ENCODE data around the gene INPP5D. TPM values are rescaled to one million over a fixed set of nuclear protein-coding genes. Genes with fewer than 3 reads are reported as not detected.
"Not testable (repeated sequence)": the region's sequence is repeated elsewhere in the genome, so short reads cannot be mapped to it uniquely, and the experiment has no call there.

INPP5D gene
- polyA plus RNA-seq, 3 donors = 30.6 to 90.2 (median 54.8) TPM

GRCh38 chr2:233153146-233153798, 93.1 kb downstream of the INPP5D start:
- Mint-ChIP-seq H3K9me3 (peaks cover 0 to 2% (median 0%) of the 10 kb centered on the region in 7 donors), H3K36me3 (peaks cover 88 to 100% of the 10 kb centered on the region in 2 donors), H3K27me3 (ENCODE audit: low read depth in 3 of 3) (peaks cover 0 to 4% (median 0%) of the 10 kb centered on the region in 3 donors), H3K4me1 (peaks cover 4% of the 10 kb centered on the region), H3K4me3 (no peak overlapping the region), H3K27ac (peak overlapping the region in 6 of 7 donors; percentile 2 to 70 (median 29))
- Histone ChIP-seq H2AFZ (ENCODE audit: insufficient read depth, low read depth, low read length, poor library complexity, severe bottlenecking) (no peak overlapping the region), H4K20me1 (ENCODE audit: insufficient read depth, low read length) (peaks cover 53% of the 10 kb centered on the region), H3K4me3 (replicated peaks in 1 of 3; ENCODE audit: low read depth in 2 of 3, low read length in 3 of 3) (no peak overlapping the region), H3K79me2 (ENCODE audit: insufficient read depth, low read length) (peaks cover 7% of the 10 kb centered on the region), H3K36me3 (replicated peaks in 1 of 2; ENCODE audit: control insufficient read depth in 1 of 2, insufficient read depth in 2 of 2, low read length in 2 of 2) (peaks cover 91 to 98% of the 10 kb centered on the region in 2 donors), H3K4me2 (replicated peaks; ENCODE audit: extremely low read depth, low read length, poor library complexity, severe bottlenecking) (no peak overlapping the region), H3K9me3 (replicated peaks in 1 of 2; ENCODE audit: control insufficient read depth in 1 of 2, insufficient read depth in 1 of 2, low read length in 2 of 2) (no peaks in the 10 kb centered on the region), H3K27me3 (ENCODE audit: control insufficient read depth in 2 of 2, insufficient read depth in 2 of 2, low read length in 2 of 2) (no peaks in the 10 kb centered on the region), H3K27ac (ENCODE audit: low read depth in 1 of 2, low read length in 2 of 2) (peak overlapping the region in 1 of 2 donors; percentile 51), H3K9ac (ENCODE audit: insufficient read depth, low read length, poor library complexity, severe bottlenecking) (no peak overlapping the region), H3K4me1 (ENCODE audit: control insufficient read depth in 1 of 2, insufficient read depth in 2 of 2, low read length in 2 of 2) (no peaks in the 10 kb centered on the region)
- intact Hi-C loops (cut with micrococcal nuclease) = no loop called here
- WGBS (ENCODE audit: insufficient coverage) = 76% methylated on average over 5 of the region's 9 CpGs
- no peak for DNase-seq
- no peak for TF ChIP-seq CTCF (IDR thresholded peaks at IDR 0.05)

- Histone ChIP-seq H3K27me3 (ENCODE audit: control insufficient read depth in 2 of 2, insufficient read depth in 2 of 2, low read length in 2 of 2) (no peaks in the 10 kb centered on the region), H3K4me3 (replicated peaks in 1 of 3; ENCODE audit: low read depth in 2 of 3, low read length in 3 of 3) (no peak overlapping the region), H2AFZ (ENCODE audit: insufficient read depth, low read depth, low read length, poor library complexity, severe bottlenecking) (no peak overlapping the region), H3K9ac (ENCODE audit: insufficient read depth, low read length, poor library complexity, severe bottlenecking) (no peak overlapping the region), H3K27ac (ENCODE audit: low read depth in 1 of 2, low read length in 2 of 2) (peak overlapping the region in 1 of 2 donors; percentile 53), H3K9me3 (replicated peaks in 1 of 2; ENCODE audit: control insufficient read depth in 1 of 2, insufficient read depth in 1 of 2, low read length in 2 of 2) (no peaks in the 10 kb centered on the region), H4K20me1 (ENCODE audit: insufficient read depth, low read length) (peaks cover 28% of the 10 kb centered on the region), H3K4me2 (replicated peaks; ENCODE audit: extremely low read depth, low read length, poor library complexity, severe bottlenecking) (no peak overlapping the region), H3K79me2 (ENCODE audit: insufficient read depth, low read length) (no peaks in the 10 kb centered on the region), H3K4me1 (ENCODE audit: control insufficient read depth in 1 of 2, insufficient read depth in 2 of 2, low read length in 2 of 2) (no peaks in the 10 kb centered on the region), H3K36me3 (replicated peaks in 1 of 2; ENCODE audit: control insufficient read depth in 1 of 2, insufficient read depth in 2 of 2, low read length in 2 of 2) (peaks cover 89 to 98% of the 10 kb centered on the region in 2 donors)
- no peak for DNase-seq
- Mint-ChIP-seq H3K9me3 (peaks cover 0 to 2% (median 0%) of the 10 kb centered on the region in 7 donors), H3K4me3 (no peak overlapping the region), H3K4me1 (peaks cover 4% of the 10 kb centered on the region), H3K27me3 (ENCODE audit: low read depth in 3 of 3) (peaks cover 0 to 2% (median 0%) of the 10 kb centered on the region in 3 donors), H3K27ac (peak overlapping the region in 5 of 7 donors; percentile 10 to 73 (median 51)), H3K36me3 (peaks cover 85 to 98% of the 10 kb centered on the region in 2 donors)
- no peak for TF ChIP-seq CTCF (IDR thresholded peaks at IDR 0.05)
- 98% methylated on average over 4 of the region's 4 CpGs for WGBS (ENCODE audit: insufficient coverage)
- intact Hi-C loops (cut with micrococcal nuclease) = no loop called here
Observed at GRCh38 chr2:233156001-233156400, 95.9 kb downstream of the INPP5D start.

- H3K9ac ChIP-seq (ENCODE audit: insufficient read depth, low read length, poor library complexity, severe bottlenecking); intact Hi-C loops (cut with micrococcal nuclease); DNase-seq; H3K4me1 ChIP-seq (ENCODE audit: control insufficient read depth in 1 of 2, insufficient read depth in 2 of 2, low read length in 2 of 2); H3K4me3 ChIP-seq (replicated peaks in 1 of 3; ENCODE audit: low read depth in 2 of 3, low read length in 3 of 3); H3K9me3 ChIP-seq (replicated peaks in 1 of 2; ENCODE audit: control insufficient read depth in 1 of 2, insufficient read depth in 1 of 2, low read length in 2 of 2); H3K4me3 Mint-ChIP-seq; H3K4me1 Mint-ChIP-seq; H3K79me2 ChIP-seq (ENCODE audit: insufficient read depth, low read length); H3K27me3 Mint-ChIP-seq (ENCODE audit: low read depth in 3 of 3); H2AFZ ChIP-seq (ENCODE audit: insufficient read depth, low read depth, low read length, poor library complexity, severe bottlenecking); H3K9me3 Mint-ChIP-seq; H3K27me3 ChIP-seq (ENCODE audit: control insufficient read depth in 2 of 2, insufficient read depth in 2 of 2, low read length in 2 of 2); H3K4me2 ChIP-seq (replicated peaks; ENCODE audit: extremely low read depth, low read length, poor library complexity, severe bottlenecking): not testable (repeated sequence)
- Histone ChIP-seq H3K36me3 (replicated peaks in 1 of 2; ENCODE audit: control insufficient read depth in 1 of 2, insufficient read depth in 2 of 2, low read length in 2 of 2) (peaks cover 88 to 98% of the 10 kb centered on the region in 2 donors), H4K20me1 (ENCODE audit: insufficient read depth, low read length) (peaks cover 25% of the 10 kb centered on the region), H3K27ac (ENCODE audit: low read depth in 1 of 2, low read length in 2 of 2) (peak overlapping the region in 1 of 2 donors; percentile 49)
- H3K36me3 Mint-ChIP-seq = peaks cover 86 to 98% of the 10 kb centered on the region in 2 donors
- peak overlapping the region in 3 of 7 donors; percentile 48 to 52 (median 51) for H3K27ac Mint-ChIP-seq
- no CpG with 5 or more reads among the region's 5 CpGs for WGBS (ENCODE audit: insufficient coverage)
Observed at GRCh38 chr2:233156461-233156860, 96.3 kb downstream of the INPP5D start.

Data from CD14-positive monocyte (primary cell).